A549 treated with RU486 at 1 μM for 4 hours (cell line): ENCODE data around the gene TMEM238L. TPM values are rescaled to one million over a fixed set of nuclear protein-coding genes. Genes with fewer than 3 reads are reported as not detected.

Experiments used
- total RNA-seq: library from RNA; stranded (reverse); fragments of 200-300 nt; extraction: Qiagen RNA extraction; gene quantifications from 5 replicates; pipeline ENCODE4 v1.2.3, GENCODE V29; 2022; ENCODE audit warnings: low read depth

Gene TMEM238L, protein sequence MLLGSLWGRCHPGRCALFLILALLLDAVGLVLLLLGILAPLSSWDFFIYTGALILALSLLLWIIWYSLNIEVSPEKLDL
- not detected in 5 replicates for total RNA-seq

DNA sequence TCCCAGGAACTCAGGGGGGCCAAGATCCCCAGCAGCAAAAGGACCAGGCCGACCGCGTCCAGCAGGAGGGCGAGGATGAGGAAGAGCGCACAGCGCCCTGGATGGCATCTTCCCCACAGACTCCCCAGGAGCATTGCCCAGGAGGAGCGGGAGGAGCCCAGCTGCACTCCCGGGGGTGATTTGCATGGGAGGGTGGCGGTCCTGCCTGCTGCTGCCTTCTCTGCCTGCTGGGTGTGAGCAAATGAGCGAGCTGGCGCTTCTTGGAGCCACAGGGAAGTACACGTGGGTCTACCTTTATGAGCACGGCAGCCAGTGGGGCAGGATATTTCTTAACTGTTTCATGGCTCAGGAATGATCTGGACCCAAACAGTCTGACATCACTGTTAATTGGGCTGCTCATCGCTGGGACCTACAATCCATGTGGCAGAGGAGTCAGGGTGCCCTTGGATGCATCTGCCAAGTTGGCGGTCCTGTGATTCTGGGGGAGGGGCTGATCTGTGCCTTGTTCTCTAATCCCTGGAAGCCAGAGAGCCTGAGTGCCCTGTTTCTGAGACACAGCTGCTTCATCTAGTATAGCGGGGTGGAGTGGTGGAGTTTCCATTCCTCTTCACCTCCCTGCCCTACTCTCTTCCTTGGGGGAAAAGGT lies at the start of gene TMEM238L:
TMEM238L (minus strand) TSS at position 270 of the 646 bp plus-strand sequence; CDS start at position 134, 136 bp downstream.

DNA sequence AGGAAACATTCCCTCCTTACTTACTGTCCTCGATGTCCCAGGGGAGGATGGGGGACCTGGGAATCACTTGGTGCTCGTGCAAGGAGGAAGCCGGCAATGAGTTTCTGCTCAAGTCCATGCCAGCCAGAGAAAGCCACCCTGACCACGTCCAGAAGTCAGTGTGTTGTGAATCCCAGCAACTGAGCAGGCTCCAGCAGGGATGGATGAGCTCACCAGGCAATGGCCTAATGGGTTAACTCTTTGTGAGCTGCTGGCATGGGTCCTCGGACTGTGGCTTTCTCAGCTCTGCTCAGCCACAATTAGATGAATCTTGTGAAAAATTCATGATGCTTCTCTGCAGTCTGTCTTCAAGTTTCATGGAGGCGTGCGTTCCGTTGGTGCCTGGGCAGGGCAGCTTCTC lies 34.0 kb upstream of the TMEM238L start, which contains the start of gene PIRT:
PIRT (minus strand) TSS at position 167 of the 400 bp plus-strand sequence. CDS start 12,442 bp downstream, outside the sequence.

Other genes starting within 250 kb of the TMEM238L start
- 0.50 to 1.6 TPM (median 1.1 TPM) in 5 replicates for gene MYH3, start 146.8 kb downstream of the TMEM238L start, total RNA-seq
- gene SCO1, start 106.6 kb downstream of the TMEM238L start, total RNA-seq = 54.8 to 60.6 TPM (median 60.0 TPM) in 5 replicates
- 5.7 to 9.2 TPM (median 8.0 TPM) in 5 replicates for gene ADPRM, start 106.5 kb downstream of the TMEM238L start, total RNA-seq
- gene TMEM220, start 74.1 kb downstream of the TMEM238L start, total RNA-seq = 2.1 to 3.4 TPM (median 2.9 TPM) in 5 replicates
- not detected in 5 replicates for gene PIRT, start 34.0 kb upstream of the TMEM238L start, total RNA-seq